Neuronal stem cell (in vitro differentiated cells): Measurements from ENCODE around the gene CA6.
"Not testable (repeated sequence)": the region's sequence is repeated elsewhere in the genome, so short reads cannot be mapped to it uniquely, and the experiment has no call there.

ENCODE experiments used
- DNase-seq: peaks from one replicate; pipeline ENCODE4 v3.0.0-alpha.2; 2013; ENCODE audit warnings: low spot score
- H2AFZ ChIP-seq: one replicate; pipeline ENCODE4 v1.6.1; 2013; ENCODE audit warnings: mild to moderate bottlenecking, low read length, inconsistent platforms
- H2AK5ac ChIP-seq: 2 replicates; pipeline ENCODE4 v1.6.1; 2013; ENCODE audit warnings: low read depth, mild to moderate bottlenecking, inconsistent platforms, low read length, moderate library complexity, mixed read lengths
- H2BK120ac ChIP-seq: 2 replicates; pipeline ENCODE4 v1.6.1; 2013; ENCODE audit warnings: low read depth, mild to moderate bottlenecking, inconsistent platforms, low read length, moderate library complexity, mixed read lengths
- H2BK12ac ChIP-seq: one replicate; pipeline ENCODE4 v1.6.1; 2013; ENCODE audit warnings: low read length, inconsistent platforms
- H2BK15ac ChIP-seq: 2 replicates; pipeline ENCODE4 v1.6.1; 2013; ENCODE audit warnings: mild to moderate bottlenecking, low read length, inconsistent platforms, mixed read lengths
- H2BK5ac ChIP-seq: one replicate; pipeline ENCODE4 v1.6.1; 2013; ENCODE audit warnings: inconsistent platforms, mild to moderate bottlenecking, low read length, moderate library complexity
- H3K14ac ChIP-seq: one replicate; pipeline ENCODE4 v1.6.1; 2013; ENCODE audit warnings: low read length, inconsistent platforms
- H3K18ac ChIP-seq: 2 replicates; pipeline ENCODE4 v1.6.1; 2013; ENCODE audit warnings: low read length, inconsistent platforms
- H3K23ac ChIP-seq: 2 replicates; pipeline ENCODE4 v1.6.1; 2013; ENCODE audit warnings: low read depth, mild to moderate bottlenecking, mixed read lengths, low read length, inconsistent platforms; ENCODE audit not compliant: poor library complexity
- H3K27ac ChIP-seq: replicated peaks from 3 replicates; pipeline ENCODE4 v1.5.1; 2013; ENCODE audit warnings: low read length, inconsistent platforms
- H3K27me3 ChIP-seq, 3 experiments: 2 replicates each; pipeline ENCODE4 v1.6.1; 2013; ENCODE audit warnings: low read length in 3 of 3, mild to moderate bottlenecking in 2 of 3, inconsistent platforms in 1 of 3, low read depth in 1 of 3, mixed read lengths in 1 of 3, moderate library complexity in 1 of 3; ENCODE audit not compliant: control insufficient read depth in 3 of 3, insufficient read depth in 3 of 3
- H3K36me3 ChIP-seq, 2 donors: replicated peaks in 1 of 2; 2 replicates each; pipeline ENCODE4 v1.6.1; 2013; ENCODE audit warnings: low read length in 2 of 2; ENCODE audit not compliant: control insufficient read depth in 2 of 2, insufficient read depth in 2 of 2
- H3K4ac ChIP-seq: 2 replicates; pipeline ENCODE4 v1.6.1; 2013; ENCODE audit warnings: inconsistent platforms, mild to moderate bottlenecking, low read length, moderate library complexity
- H3K4me1 ChIP-seq, 2 donors: 1 replicate in 1 of 2; 2 replicates in 1 of 2; pipeline ENCODE4 v1.6.1; 2013; ENCODE audit warnings: low read length in 2 of 2, low read depth in 1 of 2; ENCODE audit not compliant: control insufficient read depth in 2 of 2, insufficient read depth in 1 of 2
- H3K4me2 ChIP-seq: one replicate; pipeline ENCODE4 v1.6.1; 2013; ENCODE audit warnings: mild to moderate bottlenecking, low read length, inconsistent platforms; ENCODE audit not compliant: insufficient read depth, poor library complexity, severe bottlenecking
- H3K4me3 ChIP-seq, 2 donors: 2 replicates each; pipeline ENCODE4 v1.5.1; 2013; ENCODE audit warnings: low read length in 2 of 2, mild to moderate bottlenecking in 2 of 2, inconsistent platforms in 1 of 2, moderate library complexity in 1 of 2
- H3K79me1 ChIP-seq: one replicate; pipeline ENCODE4 v1.6.1; 2013; ENCODE audit warnings: low read depth, mild to moderate bottlenecking, inconsistent platforms, low read length, moderate library complexity
- H3K9ac ChIP-seq: one replicate; pipeline ENCODE4 v1.6.1; 2013; ENCODE audit warnings: mild to moderate bottlenecking, low read depth, low read length, inconsistent platforms; ENCODE audit not compliant: poor library complexity
- H3K9me3 ChIP-seq, 2 donors: replicated peaks in 1 of 2; 2 replicates each; pipeline versions ENCODE3 to v1.6.1; 2013; ENCODE audit warnings: low read length in 2 of 2, mild to moderate bottlenecking in 2 of 2, inconsistent platforms in 1 of 2, low read depth in 1 of 2, mixed read lengths in 1 of 2, moderate library complexity in 1 of 2; ENCODE audit not compliant: control insufficient read depth in 2 of 2, insufficient read depth in 1 of 2
- H4K8ac ChIP-seq: one replicate; pipeline ENCODE4 v1.6.1; 2013; ENCODE audit warnings: low read depth, mild to moderate bottlenecking, inconsistent platforms, low read length, moderate library complexity
- H4K91ac ChIP-seq: one replicate; pipeline ENCODE4 v1.6.1; 2013; ENCODE audit warnings: low read length, low read depth, mild to moderate bottlenecking, inconsistent platforms; ENCODE audit not compliant: poor library complexity
- WGBS, 2 donors: extraction: QIAGEN DNeasy Blood & Tissue Kit; methylation state at CpG; one replicate each; pipeline ENCODE4 v1.1.7; 2013; ENCODE audit warnings: missing lambda C conversion rate in 2 of 2, mixed read lengths in 1 of 2; ENCODE audit not compliant: insufficient read length in 2 of 2, insufficient replicate concordance in 1 of 2; ENCODE audit errors: extremely low coverage in 2 of 2; 5-methylcytosine and 5-hydroxymethylcytosine counted together

The CA6 gene

GRCh38 chr1:8899046-8899445 lies 46.6 kb upstream of the CA6 start:
- no peak overlapping the region for H2BK120ac ChIP-seq

DNA sequence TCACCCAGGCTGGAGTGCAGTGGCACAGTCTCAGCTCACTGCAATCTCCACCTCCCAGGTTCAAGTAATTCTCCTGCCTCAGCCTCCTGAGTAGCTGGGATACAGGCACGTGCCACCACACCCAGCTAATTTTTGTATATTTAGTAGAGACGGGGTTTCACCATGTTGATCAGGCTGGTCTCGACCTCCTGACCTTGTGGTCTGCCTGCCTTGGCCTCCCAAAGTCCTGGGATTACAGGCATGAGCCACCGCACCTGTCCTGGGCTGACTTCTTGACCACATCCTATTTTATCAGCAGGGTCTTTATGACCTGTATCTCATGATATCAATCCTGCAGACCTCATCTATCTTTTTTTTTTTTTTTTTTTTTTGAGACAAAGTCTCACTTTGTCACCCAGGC lies 45.0 kb upstream of the CA6 start:
- H2AK5ac ChIP-seq, H2BK15ac ChIP-seq, H2AFZ ChIP-seq, H3K79me1 ChIP-seq, H3K27me3 ChIP-seq, H2BK5ac ChIP-seq, H4K91ac ChIP-seq, H3K4me3 ChIP-seq, H3K36me3 ChIP-seq, H3K4me2 ChIP-seq, H3K9me3 ChIP-seq, H4K8ac ChIP-seq, H2BK120ac ChIP-seq, H2BK12ac ChIP-seq, DNase-seq, H3K23ac ChIP-seq, H3K9ac ChIP-seq, H3K18ac ChIP-seq, H3K4ac ChIP-seq, H3K14ac ChIP-seq, H3K27ac ChIP-seq, H3K4me1 ChIP-seq: not testable (repeated sequence)
- WGBS, 2 donors: no CpG with 5 or more reads among the region's 4 CpGs

More at GRCh38 chr1:8899046-8899445, 46.6 kb upstream of the CA6 start:
- Histone ChIP-seq H3K4me1 (peaks cover 0 to 2% of the 10 kb centered on the region in 2 donors), H4K8ac (no peak overlapping the region), H3K9ac (no peak overlapping the region), H2AFZ (no peak overlapping the region), H2BK12ac (no peak overlapping the region), H3K27ac (no peak overlapping the region), H4K91ac (no peak overlapping the region), H2BK15ac (no peak overlapping the region), H3K27me3 (peaks cover 0 to 3% (median 0%) of the 10 kb centered on the region in 3 experiments), H2BK5ac (no peak overlapping the region), H3K4me2 (no peak overlapping the region), H3K4me3 (no peak overlapping the region), H3K9me3 (no peaks in the 10 kb centered on the region), H3K18ac (no peak overlapping the region), H3K36me3 (no peaks in the 10 kb centered on the region), H3K79me1 (no peaks in the 10 kb centered on the region), H3K23ac (no peak overlapping the region), H3K4ac (no peak overlapping the region), H3K14ac (no peak overlapping the region), H2AK5ac (no peak overlapping the region)
- no peak for DNase-seq
- no CpG with 5 or more reads among the region's 7 CpGs for WGBS, 2 donors

- no peaks in the 10 kb centered on the region for H3K27me3 ChIP-seq
- H3K9ac ChIP-seq: no peak overlapping the region
- peaks cover 0 to 3% of the 10 kb centered on the region in 2 donors for H3K4me1 ChIP-seq
- H4K91ac ChIP-seq: no peak overlapping the region
- H2BK120ac ChIP-seq: no peak overlapping the region
- H3K4ac ChIP-seq: no peak overlapping the region
- no peak overlapping the region for H4K8ac ChIP-seq
- DNase-seq: no peak
- H2BK5ac ChIP-seq: no peak overlapping the region
- no peak overlapping the region for H3K4me3 ChIP-seq
- H2BK12ac ChIP-seq: no peak overlapping the region
- no CpG with 5 or more reads among the region's 5 CpGs for WGBS, 2 donors
- H3K79me1 ChIP-seq: no peaks in the 10 kb centered on the region
- no peak overlapping the region for H3K27ac ChIP-seq
- no peak overlapping the region for H2AFZ ChIP-seq
- no peak overlapping the region for H2BK15ac ChIP-seq
- no peak overlapping the region for H3K18ac ChIP-seq
- no peaks in the 10 kb centered on the region for H3K36me3 ChIP-seq
- no peaks in the 10 kb centered on the region for H3K9me3 ChIP-seq
- H3K14ac ChIP-seq: no peak overlapping the region
- no peak overlapping the region for H3K23ac ChIP-seq
- H2AK5ac ChIP-seq: no peak overlapping the region
- no peak overlapping the region for H3K4me2 ChIP-seq
Measured at GRCh38 chr1:8902765-8903164, 42.9 kb upstream of the CA6 start.

DNA sequence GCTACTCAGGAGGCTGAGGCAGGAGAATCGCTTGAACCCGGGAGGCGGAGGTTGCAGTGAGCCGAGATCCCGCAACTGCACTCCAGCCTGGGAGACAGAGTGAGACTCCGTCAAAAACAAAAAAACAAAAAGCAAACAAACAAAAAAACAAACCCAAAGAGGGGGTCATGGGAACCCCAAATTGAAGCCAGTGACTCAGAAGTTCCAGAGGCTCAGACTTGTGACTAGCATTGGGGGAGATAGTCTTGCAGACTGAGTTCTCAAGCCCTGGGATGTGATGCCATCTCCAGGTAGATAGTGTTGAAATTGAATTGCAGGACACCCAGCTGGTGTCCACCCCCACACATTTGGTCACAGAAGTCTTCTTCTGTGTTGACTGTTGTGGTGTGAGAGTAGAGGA lies 42.3 kb upstream of the CA6 start:
- H3K9ac ChIP-seq: no peak overlapping the region
- H2BK120ac ChIP-seq: no peak overlapping the region
- no peak overlapping the region for H2AFZ ChIP-seq
- H3K27me3 ChIP-seq: no peaks in the 10 kb centered on the region
- no peak overlapping the region for H2BK15ac ChIP-seq
- no peak overlapping the region for H3K23ac ChIP-seq
- H3K4me2 ChIP-seq: no peak overlapping the region
- no peak overlapping the region for H3K4ac ChIP-seq
- H3K79me1 ChIP-seq: no peaks in the 10 kb centered on the region
- no peak overlapping the region for H2BK5ac ChIP-seq
- H3K9me3 ChIP-seq: no peaks in the 10 kb centered on the region
- H4K91ac ChIP-seq: no peak overlapping the region
- no peaks in the 10 kb centered on the region for H3K36me3 ChIP-seq
- H3K4me3 ChIP-seq: no peak overlapping the region
- no peak overlapping the region for H2AK5ac ChIP-seq
- DNase-seq: no peak
- no peak overlapping the region for H4K8ac ChIP-seq
- H3K18ac ChIP-seq: no peak overlapping the region
- no peak overlapping the region for H2BK12ac ChIP-seq
- H3K27ac ChIP-seq: no peak overlapping the region
- no peak overlapping the region for H3K14ac ChIP-seq
- no CpG with 5 or more reads among the region's 6 CpGs for WGBS, 2 donors
- peaks cover 0 to 6% of the 10 kb centered on the region in 2 donors for H3K4me1 ChIP-seq
